HepG2 (cell line): ENCODE results near the gene SLC6A8. TPM values are rescaled to one million over a fixed set of nuclear protein-coding genes. Genes with fewer than 3 reads are reported as not detected.
"Not testable (repeated sequence)": the region's sequence is repeated elsewhere in the genome, so short reads cannot be mapped to it uniquely, and the experiment has no call there.

Experiments used
- ATAC-seq: fragments of 200-7000 bp; cut with Tn5 transposase; 3 replicates; pipeline ENCODE4 v1.9.1; 2020; ENCODE audit warnings: mild to moderate bottlenecking, moderate library complexity
- BruUV-seq: library from RNA; stranded (reverse); fragments of 400-500 nt; replicated peaks from 2 replicates; lab custom pipeline; 2021; lab: Mats Ljungman, UMichigan
- CTCF ChIA-PET: fragments of 300-600 bp; formaldehyde crosslinking; extraction: SDS; loops from one replicate; lab custom pipeline; 2021; ENCODE audit warnings: low total read pairs, inconsistent platforms, low intra/inter-chr PET ratio; lab: Yijun Ruan, JAX
- POLR2A ChIA-PET: fragments of 350-600 bp; sonication (Branson Sonifier 250); formaldehyde crosslinking; loops from one replicate; lab custom pipeline; 2020; ENCODE audit warnings: antibody characterized with exemption, inconsistent platforms; lab: Yijun Ruan, JAX
- DNase-seq: peaks from one replicate; pipeline ENCODE4 v3.0.0-alpha.2; 2015; ENCODE audit warnings: low spot score
- FAIRE-seq: peaks from 3 replicates; lab custom pipeline; 2011; peaks lifted over from hg19 to GRCh38; lab: Jason Lieb, UNC
- H2AFZ ChIP-seq: one replicate; pipeline ENCODE4 v1.6.1; 2011; ENCODE audit warnings: low read length, inconsistent platforms
- H3K27ac ChIP-seq: fragments of 300-600 bp; 3 replicates; pipeline ENCODE4 v1.8.0; 2011; ENCODE audit warnings: mixed run types, mild to moderate bottlenecking, mixed read lengths, low read length, inconsistent platforms; ENCODE audit not compliant: insufficient read depth; ENCODE audit errors: extremely low read length
- H3K27me3 ChIP-seq, 2 experiments: fragments of 200-600 bp in 1 of 2; 2 replicates in 1 of 2; 3 replicates in 1 of 2; pipeline versions ENCODE4 v1.6.0 to v1.8.0; 2011; ENCODE audit warnings: low read length in 2 of 2, mild to moderate bottlenecking in 2 of 2, moderate library complexity in 2 of 2, inconsistent platforms in 1 of 2; ENCODE audit not compliant: insufficient read depth in 2 of 2, control insufficient read depth in 1 of 2
- H3K36me3 ChIP-seq, 2 experiments: fragments of 200-600 bp in 1 of 2; replicated peaks in 1 of 2; 2 replicates in 1 of 2; 3 replicates in 1 of 2; pipeline versions ENCODE4 v1.5.1 to v1.8.0; 2011; ENCODE audit warnings: low read length in 2 of 2, inconsistent platforms in 1 of 2; ENCODE audit not compliant: insufficient read depth in 2 of 2, control insufficient read depth in 1 of 2
- H3K4me1 ChIP-seq: 2 replicates; pipeline ENCODE4 v1.5.1; 2012; ENCODE audit warnings: low read length, inconsistent platforms; ENCODE audit not compliant: insufficient read depth
- H3K4me2 ChIP-seq: 2 replicates; pipeline ENCODE4 v1.6.0; 2011; ENCODE audit warnings: low read depth, low read length, inconsistent platforms
- H3K4me3 ChIP-seq, 3 experiments: fragments of 200-600 bp in 1 of 3; sonication (generic), shearing (Covaris generic) in 1 of 3; replicated peaks in 1 of 3; 2 replicates each; pipeline ENCODE4 v1.5.1; 2011 to 2016; ENCODE audit warnings: low read length in 3 of 3, inconsistent platforms in 2 of 3, low read depth in 2 of 3, mild to moderate bottlenecking in 2 of 3, control low read depth in 1 of 3, mixed read lengths in 1 of 3; ENCODE audit not compliant: insufficient read depth in 1 of 3
- H3K79me2 ChIP-seq: one replicate; pipeline ENCODE4 v1.6.1; 2011; ENCODE audit warnings: low read length, inconsistent platforms; ENCODE audit not compliant: insufficient read depth
- H3K9ac ChIP-seq: 2 replicates; pipeline ENCODE4 v1.6.0; 2011; ENCODE audit warnings: mild to moderate bottlenecking, low read depth, low read length, inconsistent platforms; ENCODE audit not compliant: insufficient read depth
- H3K9me3 ChIP-seq: 2 replicates; pipeline ENCODE4 v1.5.1; 2012; ENCODE audit warnings: mild to moderate bottlenecking, low read length
- H4K20me1 ChIP-seq: 2 replicates; pipeline ENCODE4 v1.6.0; 2011; ENCODE audit warnings: inconsistent platforms, mild to moderate bottlenecking, low read length, moderate library complexity; ENCODE audit not compliant: insufficient read depth
- WGBS: methylation state at CpG from one replicate; pipeline ENCODE4 v1.1.6; 2017; ENCODE audit warnings: low lambda C conversion rate; 5-methylcytosine and 5-hydroxymethylcytosine counted together
- in situ Hi-C: cut with HindIII; loops from 2 replicates; pipeline ENCODE4 v1.10.0; 2017; ENCODE audit warnings: low pct_unique_long_range_greater_than_20kb; ENCODE audit not compliant: extremely low pct_ligation_motif_present
- intact Hi-C: fragments of 100-400 bp; cut with micrococcal nuclease; formaldehyde crosslinking; loops from one replicate; pipeline ENCODE4 v1.10.0; 2022; ENCODE audit not compliant: unreplicated experiment
- polyA plus RNA-seq, 8 experiments: library from polyadenylated mRNA; depleted of rRNA in 3 of 8; stranded (reverse) in 7 of 8; unstranded in 1 of 8; fragments of >200 nt; fragmentation: Illumina TruSeq in 4 of 8; extraction: Trizol in 4 of 8; gene quantifications; 2 replicates each; pipeline versions ENCODE4 v1.2.1 to v1.2.3, GENCODE V29; 2011 to 2016; ENCODE audit warnings: low read depth in 4 of 8, missing spikeins in 1 of 8, mixed read lengths in 1 of 8; ENCODE audit not compliant: insufficient read depth in 1 of 8
- total RNA-seq, 5 experiments: library from RNA; depleted of rRNA; stranded (reverse); fragments of >200 nt; fragmentation: Illumina TruSeq; extraction: Trizol; gene quantifications; 2 replicates each; pipeline ENCODE4 v1.2.3, GENCODE V29; 2016; ENCODE audit warnings: low read depth in 1 of 5

Gene SLC6A8
- total and polyA plus RNA-seq, 2 of the 13 experiments (the other 11 are each of a cell fraction or from before 2014, with no cell fraction given), result 13.9 to 176 TPM

GRCh38 chrX:153742796-153743467, 55.2 kb downstream of the SLC6A8 start:
- WGBS, result 94% methylated on average over 9 of the region's 32 CpGs
- H4K20me1 ChIP-seq, intact Hi-C loops, H3K27me3 ChIP-seq, DNase-seq, POLR2A ChIA-PET, CTCF ChIA-PET, H3K27ac ChIP-seq, H3K4me2 ChIP-seq, ATAC-seq, FAIRE-seq, H3K36me3 ChIP-seq, BruUV-seq, H3K4me1 ChIP-seq, in situ Hi-C loops, H3K4me3 ChIP-seq, H3K79me2 ChIP-seq, H2AFZ ChIP-seq, H3K9ac ChIP-seq, H3K9me3 ChIP-seq: not testable (repeated sequence)

GRCh38 chrX:153743468-153744209, 55.9 kb downstream of the SLC6A8 start:
- H3K79me2 ChIP-seq, ATAC-seq, BruUV-seq, H4K20me1 ChIP-seq, H3K9ac ChIP-seq, H3K36me3 ChIP-seq, in situ Hi-C loops, DNase-seq, POLR2A ChIA-PET, H2AFZ ChIP-seq, H3K4me3 ChIP-seq, FAIRE-seq, H3K27ac ChIP-seq, H3K4me2 ChIP-seq, CTCF ChIA-PET, H3K27me3 ChIP-seq, H3K4me1 ChIP-seq, intact Hi-C loops, H3K9me3 ChIP-seq: not testable (repeated sequence)
- WGBS, result no CpG with 5 or more reads among the region's 35 CpGs
